22Rv1 (cell line): ENCODE results near the gene GGT6.

Experiments
- ZFX ChIP-seq: fragments of 450-650 bp; IDR thresholded peaks from 2 replicates; pipeline ENCODE4 v1.6.1; 2017; ENCODE audit warnings: antibody characterized with exemption, borderline replicate concordance
- TF ChIP-seq, protein P1 (sequence below): fragments of 450-650 bp; IDR thresholded peaks from 2 replicates; pipeline ENCODE4 v1.5.1; 2017; ENCODE audit warnings: mild to moderate bottlenecking

DNA sequence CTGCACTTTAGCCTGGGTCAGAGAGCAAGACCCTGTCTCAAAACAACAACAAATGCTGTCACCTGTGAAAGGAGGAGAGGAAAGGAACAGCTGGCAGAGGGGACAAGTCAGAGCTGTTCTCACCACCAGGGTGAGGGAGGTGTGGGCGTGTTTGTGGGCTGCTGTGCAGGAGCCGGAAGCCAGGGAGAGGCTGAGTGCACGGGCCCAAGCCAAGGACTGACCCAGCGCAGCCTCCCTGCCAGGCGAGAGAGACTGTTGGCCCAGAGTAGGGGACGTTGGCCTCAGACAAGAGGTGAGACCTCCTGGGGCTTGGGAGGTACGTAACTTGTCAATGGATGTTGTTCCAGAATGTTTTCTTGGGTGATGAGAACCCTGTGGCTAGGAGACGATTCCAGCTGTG lies 51.0 kb downstream of the GGT6 start:
- TF ChIP-seq, protein P1, sequence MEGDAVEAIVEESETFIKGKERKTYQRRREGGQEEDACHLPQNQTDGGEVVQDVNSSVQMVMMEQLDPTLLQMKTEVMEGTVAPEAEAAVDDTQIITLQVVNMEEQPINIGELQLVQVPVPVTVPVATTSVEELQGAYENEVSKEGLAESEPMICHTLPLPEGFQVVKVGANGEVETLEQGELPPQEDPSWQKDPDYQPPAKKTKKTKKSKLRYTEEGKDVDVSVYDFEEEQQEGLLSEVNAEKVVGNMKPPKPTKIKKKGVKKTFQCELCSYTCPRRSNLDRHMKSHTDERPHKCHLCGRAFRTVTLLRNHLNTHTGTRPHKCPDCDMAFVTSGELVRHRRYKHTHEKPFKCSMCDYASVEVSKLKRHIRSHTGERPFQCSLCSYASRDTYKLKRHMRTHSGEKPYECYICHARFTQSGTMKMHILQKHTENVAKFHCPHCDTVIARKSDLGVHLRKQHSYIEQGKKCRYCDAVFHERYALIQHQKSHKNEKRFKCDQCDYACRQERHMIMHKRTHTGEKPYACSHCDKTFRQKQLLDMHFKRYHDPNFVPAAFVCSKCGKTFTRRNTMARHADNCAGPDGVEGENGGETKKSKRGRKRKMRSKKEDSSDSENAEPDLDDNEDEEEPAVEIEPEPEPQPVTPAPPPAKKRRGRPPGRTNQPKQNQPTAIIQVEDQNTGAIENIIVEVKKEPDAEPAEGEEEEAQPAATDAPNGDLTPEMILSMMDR, result no peak
- no peak for TF ChIP-seq ZFX
